Measurements from ENCODE around the gene RYR1.
A peak's percentile ranks its signal among the peaks of the same experiment; 100 is the strongest.
"Not testable (repeated sequence)": the region's sequence is repeated elsewhere in the genome, so short reads cannot be mapped to it uniquely, and the experiment has no call there.

Gene RYR1

GRCh38 chr19:38400361-38400760 is 33.1 kb upstream of the RYR1 start:
- no peak overlapping the region for H3K4me3 ChIP-seq (replicated peaks; ENCODE audit: low read depth, low read length)
- no peak for TF ChIP-seq CTCF (IDR thresholded peaks at IDR 0.05; ENCODE audit: low read length, missing control alignments)
- no peak for DNase-seq (ENCODE audit: low read depth)

GRCh38 chr19:38401148-38401547 is 32.3 kb upstream of the RYR1 start:
- no peak overlapping the region for H3K4me3 ChIP-seq (replicated peaks; ENCODE audit: low read depth, low read length)
- peak; percentile 67 for DNase-seq (ENCODE audit: low read depth)
- no peak for TF ChIP-seq CTCF (IDR thresholded peaks at IDR 0.05; ENCODE audit: low read length, missing control alignments)

- TF ChIP-seq CTCF (IDR thresholded peaks at IDR 0.05; ENCODE audit: low read length, missing control alignments) = no peak
- peak overlapping the region; percentile 48 for H3K4me3 ChIP-seq (replicated peaks; ENCODE audit: low read depth, low read length)
- DNase-seq (ENCODE audit: low read depth) = no peak
Observed at GRCh38 chr19:38402623-38402966, 30.9 kb upstream of the RYR1 start.

GRCh38 chr19:38402967-38403674 is 30.4 kb upstream of the RYR1 start, which contains the start of gene FAM98C:
TSS of gene FAM98C (plus strand) at chr19:38403093. CDS start at chr19:38403154, 61 bp downstream.
- H3K4me3 ChIP-seq (replicated peaks; ENCODE audit: low read depth, low read length) = peak within 1 kb of the TSS; percentile 82
- DNase-seq (ENCODE audit: low read depth) = peak; percentile 96
- peak; percentile 55 for TF ChIP-seq CTCF (IDR thresholded peaks at IDR 0.05; ENCODE audit: low read length, missing control alignments)

- no peak overlapping the region for H3K4me3 ChIP-seq (replicated peaks; ENCODE audit: low read depth, low read length)
- no peak for TF ChIP-seq CTCF (IDR thresholded peaks at IDR 0.05; ENCODE audit: low read length, missing control alignments)
- no peak for DNase-seq (ENCODE audit: low read depth)
Observed at GRCh38 chr19:38404858-38405257, 28.6 kb upstream of the RYR1 start.

- TF ChIP-seq CTCF (IDR thresholded peaks at IDR 0.05; ENCODE audit: low read length, missing control alignments) = no peak
- H3K4me3 ChIP-seq (replicated peaks; ENCODE audit: low read depth, low read length) = no peak overlapping the region
- no peak for DNase-seq (ENCODE audit: low read depth)
Observed at GRCh38 chr19:38405276-38405675, 28.2 kb upstream of the RYR1 start.

- no peak for TF ChIP-seq CTCF (IDR thresholded peaks at IDR 0.05; ENCODE audit: low read length, missing control alignments)
Observed at GRCh38 chr19:38409631-38410133, 23.8 kb upstream of the RYR1 start.

GRCh38 chr19:38410407-38410806 is 23.1 kb upstream of the RYR1 start:
- not testable (repeated sequence) for DNase-seq (ENCODE audit: low read depth); H3K4me3 ChIP-seq (replicated peaks; ENCODE audit: low read depth, low read length)

More at GRCh38 chr19:38409631-38410133, 23.8 kb upstream of the RYR1 start:
- peak; percentile 72 for DNase-seq (ENCODE audit: low read depth)
- no peak overlapping the region for H3K4me3 ChIP-seq (replicated peaks; ENCODE audit: low read depth, low read length)
